KBM-7 (cell line): Measurements from ENCODE around the gene RBPJL.

Source experiments
- DNase-seq: peaks from one replicate; pipeline ENCODE4 v3.0.0-alpha.2; 2015
- in situ Hi-C: fragments of 300-500 bp; cut with MboI; formaldehyde crosslinking; loops from 2 replicates; pipeline ENCODE4 v1.14.3; 2020; ENCODE audit warnings: low sequenced_read_pairs, low pct_unique_long_range_greater_than_20kb, mixed read lengths

RBPJL gene

GRCh38 chr20:45292343-45292742 lies 14.3 kb upstream of the RBPJL start:
- in situ Hi-C loops: no loop called here
- no peak for DNase-seq

GRCh38 chr20:45293041-45294002 lies 13.3 kb upstream of the RBPJL start:
- in situ Hi-C loops: no loop called here

GRCh38 chr20:45294003-45294368 lies 12.7 kb upstream of the RBPJL start:
- in situ Hi-C loops: no loop called here

More at GRCh38 chr20:45293041-45294002, 13.3 kb upstream of the RBPJL start:
- peak; percentile 82 for DNase-seq

GRCh38 chr20:45294659-45295058 lies 12.0 kb upstream of the RBPJL start:
- no peak for DNase-seq
- in situ Hi-C loops: no loop called here

More at GRCh38 chr20:45294003-45294368, 12.7 kb upstream of the RBPJL start:
- no peak for DNase-seq

DNA sequence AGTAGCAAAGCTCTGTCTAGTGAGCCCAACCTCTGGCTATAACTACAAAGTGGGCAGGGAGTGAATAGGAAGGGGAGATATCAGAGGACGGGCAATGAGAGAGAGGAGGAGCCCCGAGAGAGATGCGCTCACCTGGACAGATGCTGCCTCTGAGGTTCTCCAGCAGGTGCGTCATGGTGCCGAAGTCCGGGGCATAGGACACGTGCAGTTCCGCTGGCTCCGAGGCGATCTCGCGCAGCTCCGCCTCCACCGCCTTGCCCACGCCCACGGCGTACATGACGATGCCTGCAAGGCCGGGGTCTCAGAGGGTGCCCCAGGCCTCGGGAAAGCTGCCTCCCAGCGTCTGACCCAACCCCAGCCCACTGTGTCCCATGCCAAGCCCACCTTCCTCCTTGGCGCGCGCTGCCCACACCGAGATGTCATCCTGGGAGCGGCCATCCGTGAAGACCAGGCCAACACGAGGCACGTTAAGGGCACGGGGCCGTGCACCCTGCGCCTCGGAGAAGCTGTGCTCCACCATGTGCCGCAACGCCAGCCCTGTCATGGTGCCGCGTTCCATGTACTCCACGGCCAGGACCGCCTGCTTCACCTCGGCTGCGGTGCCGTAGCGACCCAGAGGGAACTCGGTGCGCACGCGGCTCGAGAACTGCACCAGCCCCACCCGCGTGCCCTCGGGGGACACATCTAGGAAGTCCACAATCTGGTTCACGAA lies 8.7 kb upstream of the RBPJL start:
- in situ Hi-C loops: no loop called here
- no peak for DNase-seq

GRCh38 chr20:45299786-45300185 lies 6.9 kb upstream of the RBPJL start:
- in situ Hi-C loops: loop anchor here (25.0 kb wide), 1 partner anchor 463 kb away; no protein-coding TSS in a partner anchor
- no peak for DNase-seq

- peak; percentile 28 for DNase-seq
- in situ Hi-C loops: loop anchor here (25.0 kb wide), 1 partner anchor 461 kb away; no protein-coding TSS in a partner anchor
Measured at GRCh38 chr20:45300961-45301360, 5.7 kb upstream of the RBPJL start.

DNA sequence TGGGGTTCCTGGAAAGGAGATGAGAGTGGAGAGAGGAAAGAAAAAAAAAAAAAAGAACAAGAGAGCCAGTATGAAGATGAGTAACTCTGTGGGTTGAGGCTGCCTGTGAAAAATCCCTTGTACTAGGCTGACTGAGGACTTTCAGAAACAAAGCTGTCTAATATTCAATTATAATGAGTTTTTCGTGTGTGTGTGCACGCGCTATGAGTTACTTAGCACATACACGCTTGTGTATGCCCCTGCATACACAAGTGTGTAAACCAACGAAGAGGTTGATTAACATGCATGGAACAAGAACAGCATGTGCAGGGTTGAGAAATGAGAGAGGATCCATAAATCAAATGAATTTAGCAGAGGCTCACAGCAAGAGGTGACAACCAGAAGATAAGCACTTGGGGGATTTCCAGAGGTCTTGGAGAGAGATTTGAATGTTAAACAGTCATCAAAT lies 4.8 kb upstream of the RBPJL start:
- in situ Hi-C loops: loop anchor here (25.0 kb wide), 1 partner anchor 460 kb away; no protein-coding TSS in a partner anchor
- DNase-seq: no peak

- in situ Hi-C loops: loop anchor here (25.0 kb wide), 1 partner anchor 458 kb away; no protein-coding TSS in a partner anchor
- DNase-seq: no peak
Measured at GRCh38 chr20:45303586-45304463, 2.8 kb upstream of the RBPJL start.

DNA sequence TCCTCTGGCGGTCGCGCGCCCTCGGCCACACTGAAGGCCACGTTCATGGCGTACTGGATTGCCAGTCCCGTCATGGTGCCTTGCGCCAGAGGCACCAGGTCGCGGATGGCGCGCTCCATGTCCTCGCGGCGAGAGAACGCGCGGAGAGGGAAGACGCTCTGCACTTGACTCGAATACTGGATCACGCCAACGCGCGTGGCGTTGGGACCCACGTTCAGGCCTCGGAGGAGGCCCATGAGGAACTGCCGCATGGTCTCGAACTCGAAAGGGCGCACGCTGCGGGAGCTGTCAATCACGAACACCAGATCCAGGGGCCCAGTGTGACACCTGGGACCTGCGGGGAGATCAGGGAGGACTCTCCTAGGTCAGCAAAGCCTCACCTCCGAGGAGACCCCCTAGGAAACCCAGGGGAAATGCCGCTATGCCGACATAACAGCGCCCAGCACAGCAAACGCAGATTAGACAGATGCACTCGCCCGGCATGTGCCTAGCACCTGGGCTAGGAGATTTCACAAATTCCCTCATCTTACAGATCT lies 2.1 kb upstream of the RBPJL start:
- in situ Hi-C loops: loop anchor here (25.0 kb wide), 1 partner anchor 458 kb away; no protein-coding TSS in a partner anchor
- no peak for DNase-seq

GRCh38 chr20:45305262-45305661 lies 1.4 kb upstream of the RBPJL start:
- in situ Hi-C loops: loop anchor here (25.0 kb wide), 1 partner anchor 457 kb away; no protein-coding TSS in a partner anchor
- DNase-seq: no peak

GRCh38 chr20:45307076-45307640 lies 518 bp downstream of the RBPJL start:
- DNase-seq: no peak
- in situ Hi-C loops: loop anchor here (25.0 kb wide), 1 partner anchor 455 kb away; no protein-coding TSS in a partner anchor

DNA sequence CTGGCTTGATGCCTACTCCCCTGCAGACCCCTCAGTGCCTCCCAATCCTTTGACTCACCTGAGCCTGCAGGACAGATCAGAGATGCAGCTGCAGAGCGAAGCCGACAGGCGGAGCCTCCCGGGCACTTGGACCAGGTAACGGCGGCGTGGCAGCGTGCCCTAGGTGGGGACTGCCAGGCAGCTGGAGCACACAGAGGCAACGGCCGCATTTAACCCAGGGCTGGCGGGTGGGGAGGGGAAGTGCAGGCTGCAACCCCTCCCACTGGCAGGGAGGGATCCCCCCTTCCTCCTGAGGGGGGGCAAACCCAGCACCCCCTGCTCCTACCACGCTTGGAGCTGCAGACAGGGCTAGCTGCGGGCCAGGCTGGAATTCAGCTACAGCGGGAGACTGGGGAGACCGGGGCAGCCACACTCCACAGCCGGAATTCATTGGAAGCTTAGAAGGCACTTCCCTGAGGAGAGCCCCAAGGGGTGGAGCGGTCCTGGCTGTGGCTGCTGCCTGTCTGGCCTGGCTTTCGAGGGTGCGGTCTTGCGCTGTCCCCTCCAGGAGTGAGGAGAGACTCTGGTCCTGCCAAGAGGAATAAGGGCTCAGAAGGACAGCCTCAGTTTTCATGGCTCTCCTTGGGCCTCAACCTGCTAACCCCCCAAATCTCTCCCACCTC lies 1.6 kb downstream of the RBPJL start, which contains the start of gene MATN4:
Gene MATN4, minus strand, starts transcription at position 183 of the 662 bp plus-strand sequence. CDS start 2,717 bp downstream, outside the sequence.
- no peak for DNase-seq
- in situ Hi-C loops: loop anchor here (25.0 kb wide), 1 partner anchor 454 kb away; no protein-coding TSS in a partner anchor

DNA sequence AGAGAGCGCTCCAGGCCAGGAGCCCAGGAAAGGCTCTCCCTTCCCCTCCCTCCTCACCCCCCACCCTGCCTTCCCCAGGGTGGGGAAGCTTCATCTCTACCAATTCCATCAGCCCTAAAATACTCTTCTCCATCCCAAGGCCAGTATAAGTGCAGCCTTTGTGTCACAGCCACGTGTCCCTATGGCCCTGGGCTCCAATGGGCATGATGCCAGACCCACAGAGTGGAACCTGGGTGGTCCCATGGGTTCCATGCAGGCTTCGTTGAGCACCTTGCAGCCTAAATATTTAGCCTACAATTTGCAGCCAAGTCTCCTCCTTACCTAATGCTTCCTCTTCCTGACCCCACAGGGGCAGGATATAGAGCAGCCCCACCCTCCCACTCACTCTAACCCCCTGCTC lies 2.4 kb downstream of the RBPJL start:
- in situ Hi-C loops: loop anchor here (25.0 kb wide), 1 partner anchor 453 kb away; no protein-coding TSS in a partner anchor
- DNase-seq: no peak

DNA sequence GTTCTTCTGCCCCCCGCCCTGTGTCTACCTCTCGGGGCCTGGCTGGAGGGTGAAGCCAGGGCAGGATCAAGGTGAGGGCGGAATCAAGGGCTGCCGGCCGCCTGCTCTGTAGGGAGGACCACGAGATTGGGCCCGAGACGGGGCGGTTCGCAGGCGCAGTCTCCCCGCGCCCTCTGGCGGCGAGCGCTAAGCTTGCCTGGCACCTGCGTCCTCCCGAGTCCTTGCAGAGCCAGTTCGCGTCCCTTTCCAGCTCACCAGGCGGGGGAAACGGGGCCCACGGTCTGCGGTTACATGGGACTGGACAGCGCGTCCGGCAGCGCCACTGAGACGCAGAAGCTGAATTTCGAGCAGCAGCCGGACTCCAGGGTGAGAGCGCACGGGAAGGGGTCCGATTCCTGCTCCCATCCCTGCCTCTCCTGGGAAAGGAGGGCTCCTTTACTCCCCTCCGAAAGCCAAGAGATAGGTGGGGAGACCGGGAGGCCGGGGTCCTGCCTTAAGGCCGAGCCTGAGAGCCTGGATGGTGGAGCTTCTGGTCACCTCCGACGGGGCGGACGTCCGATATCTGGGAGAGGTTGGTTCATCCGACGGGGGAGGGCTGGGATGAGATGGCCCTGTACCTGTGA lies 5.1 kb downstream of the RBPJL start:
- in situ Hi-C loops: loop anchor here (25.0 kb wide), 1 partner anchor 451 kb away; no protein-coding TSS in a partner anchor
- DNase-seq: peak; percentile 56

DNA sequence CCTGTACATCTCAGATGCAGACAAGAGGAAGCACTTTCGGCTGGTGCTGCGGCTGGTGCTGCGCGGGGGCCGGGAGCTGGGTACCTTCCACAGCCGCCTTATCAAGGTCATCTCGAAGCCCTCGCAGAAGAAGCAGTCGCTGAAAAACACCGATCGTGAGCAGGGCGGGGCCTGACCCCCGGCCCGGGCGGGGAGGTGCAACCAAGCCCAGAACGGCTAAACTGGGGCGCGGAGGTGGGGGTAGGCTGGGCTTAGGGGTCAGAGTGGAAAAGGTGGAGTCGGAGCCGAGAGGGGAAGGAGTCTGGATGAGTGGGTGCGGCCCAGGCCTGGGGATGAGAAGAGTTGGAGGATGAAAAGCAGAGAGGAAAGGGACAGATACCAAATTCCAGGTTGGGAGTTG lies 5.6 kb downstream of the RBPJL start:
- in situ Hi-C loops: loop anchor here (25.0 kb wide), 1 partner anchor 450 kb away; no protein-coding TSS in a partner anchor
- DNase-seq: no peak
